ENCODE results near the gene BMPR2.

- TF ChIP-seq POLR2A (IDR thresholded peaks at IDR 0.05) (no peak), POLR2AphosphoS5 (IDR thresholded peaks at IDR 0.05) (no peak), EP300 (IDR thresholded peaks at IDR 0.05) (no peak)
- TF ChIP-seq, protein P1, sequence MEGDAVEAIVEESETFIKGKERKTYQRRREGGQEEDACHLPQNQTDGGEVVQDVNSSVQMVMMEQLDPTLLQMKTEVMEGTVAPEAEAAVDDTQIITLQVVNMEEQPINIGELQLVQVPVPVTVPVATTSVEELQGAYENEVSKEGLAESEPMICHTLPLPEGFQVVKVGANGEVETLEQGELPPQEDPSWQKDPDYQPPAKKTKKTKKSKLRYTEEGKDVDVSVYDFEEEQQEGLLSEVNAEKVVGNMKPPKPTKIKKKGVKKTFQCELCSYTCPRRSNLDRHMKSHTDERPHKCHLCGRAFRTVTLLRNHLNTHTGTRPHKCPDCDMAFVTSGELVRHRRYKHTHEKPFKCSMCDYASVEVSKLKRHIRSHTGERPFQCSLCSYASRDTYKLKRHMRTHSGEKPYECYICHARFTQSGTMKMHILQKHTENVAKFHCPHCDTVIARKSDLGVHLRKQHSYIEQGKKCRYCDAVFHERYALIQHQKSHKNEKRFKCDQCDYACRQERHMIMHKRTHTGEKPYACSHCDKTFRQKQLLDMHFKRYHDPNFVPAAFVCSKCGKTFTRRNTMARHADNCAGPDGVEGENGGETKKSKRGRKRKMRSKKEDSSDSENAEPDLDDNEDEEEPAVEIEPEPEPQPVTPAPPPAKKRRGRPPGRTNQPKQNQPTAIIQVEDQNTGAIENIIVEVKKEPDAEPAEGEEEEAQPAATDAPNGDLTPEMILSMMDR (IDR thresholded peaks at IDR 0.05), result no peak
Observed at GRCh38 chr2:202599105-202599504, 223.0 kb downstream of the BMPR2 start.

Measured in sigmoid colon (tissue), 4 donors.